ENCODE data around the gene BEST2. TPM values are rescaled to one million over a fixed set of nuclear protein-coding genes. Genes with fewer than 3 reads are reported as not detected.

Gene BEST2
- total RNA-seq, 1 donor from 2014 or later: not detected

GRCh38 chr19:12730064-12730463, 21.5 kb upstream of the BEST2 start:
- Mint-ChIP-seq H3K4me3 (ENCODE audit: unreplicated experiment) (peak overlapping the region; percentile 69), H3K27me3 (ENCODE audit: unreplicated experiment) (peaks cover 8% of the 10 kb centered on the region), H3K27ac (ENCODE audit: unreplicated experiment) (peak overlapping the region; percentile 93), H3K9me3 (ENCODE audit: unreplicated experiment) (peaks cover 10% of the 10 kb centered on the region), H3K4me1 (ENCODE audit: low read depth, unreplicated experiment) (peaks cover 16% of the 10 kb centered on the region), H3K36me3 (ENCODE audit: unreplicated experiment) (no peaks in the 10 kb centered on the region)
- no peak for TF ChIP-seq CTCF (IDR thresholded peaks at IDR 0.05; ENCODE audit: partially characterized antibody, unreplicated experiment)
- no peak for DNase-seq

GRCh38 chr19:12731337-12731736, 20.3 kb upstream of the BEST2 start:
- Mint-ChIP-seq H3K36me3 (ENCODE audit: unreplicated experiment) (no peaks in the 10 kb centered on the region), H3K4me3 (ENCODE audit: unreplicated experiment) (no peak overlapping the region), H3K27me3 (ENCODE audit: unreplicated experiment) (peaks cover 8% of the 10 kb centered on the region), H3K27ac (ENCODE audit: unreplicated experiment) (no peak overlapping the region), H3K4me1 (ENCODE audit: low read depth, unreplicated experiment) (peaks cover 16% of the 10 kb centered on the region), H3K9me3 (ENCODE audit: unreplicated experiment) (peaks cover 10% of the 10 kb centered on the region)
- TF ChIP-seq CTCF (IDR thresholded peaks at IDR 0.05; ENCODE audit: partially characterized antibody, unreplicated experiment): no peak
- no peak for DNase-seq

- Mint-ChIP-seq H3K4me3 (ENCODE audit: unreplicated experiment) (peak overlapping the region; percentile 98), H3K36me3 (ENCODE audit: unreplicated experiment) (no peaks in the 10 kb centered on the region), H3K27ac (ENCODE audit: unreplicated experiment) (peak overlapping the region; percentile 92), H3K4me1 (ENCODE audit: low read depth, unreplicated experiment) (peaks cover 24% of the 10 kb centered on the region), H3K9me3 (ENCODE audit: unreplicated experiment) (peaks cover 14% of the 10 kb centered on the region), H3K27me3 (ENCODE audit: unreplicated experiment) (peaks cover 16% of the 10 kb centered on the region)
- DNase-seq: no peak
- TF ChIP-seq CTCF (IDR thresholded peaks at IDR 0.05; ENCODE audit: partially characterized antibody, unreplicated experiment): no peak
Measured at GRCh38 chr19:12733369-12734214, 18.0 kb upstream of the BEST2 start.

- Mint-ChIP-seq H3K36me3 (ENCODE audit: unreplicated experiment) (no peaks in the 10 kb centered on the region), H3K4me3 (ENCODE audit: unreplicated experiment) (peak within 1 kb of the TSS; percentile 100), H3K4me1 (ENCODE audit: low read depth, unreplicated experiment) (peaks cover 14% of the 10 kb centered on the region), H3K27me3 (ENCODE audit: unreplicated experiment) (peaks cover 12% of the 10 kb centered on the region), H3K9me3 (ENCODE audit: unreplicated experiment) (peaks cover 11% of the 10 kb centered on the region), H3K27ac (ENCODE audit: unreplicated experiment) (peak within 1 kb of the TSS; percentile 99)
- peak; percentile 79 for DNase-seq
- TF ChIP-seq CTCF (IDR thresholded peaks at IDR 0.05; ENCODE audit: partially characterized antibody, unreplicated experiment): no peak
Measured at GRCh38 chr19:12736995-12737834, 14.4 kb upstream of the BEST2 start, which contains the start of gene GET3. Gene GET3 (plus strand): TSS chr19:12737497. CDS start chr19:12737506, 9 bp downstream.

Data from glutamatergic neuron (in vitro differentiated cells).